GM23248 (cell line): Measurements from ENCODE around the gene CLK3. TPM values are rescaled to one million over a fixed set of nuclear protein-coding genes. Genes with fewer than 3 reads are reported as not detected.
"Not testable (repeated sequence)": the region's sequence is repeated elsewhere in the genome, so short reads cannot be mapped to it uniquely, and the experiment has no call there.

Experiments used
- DNase-seq: peaks from one replicate; pipeline ENCODE4 v3.0.0-alpha.2; 2015
- H2AFZ ChIP-seq: fragments of 200-600 bp; sonication (generic); 2 replicates; pipeline ENCODE4 v1.6.1; 2016; ENCODE audit warnings: antibody characterized with exemption
- H3F3A ChIP-seq: fragments of 200-600 bp; sonication (generic); 2 replicates; pipeline ENCODE4 v1.6.1; 2016; ENCODE audit warnings: mild to moderate bottlenecking, antibody characterized with exemption, mixed run types; ENCODE audit not compliant: insufficient read depth
- H3K27ac ChIP-seq: fragments of 200-600 bp; sonication (generic); 2 replicates; pipeline ENCODE4 v1.5.1; 2016; ENCODE audit warnings: mild to moderate bottlenecking
- H3K27me3 ChIP-seq: fragments of 200-600 bp; sonication (generic); replicated peaks from 2 replicates; pipeline ENCODE4 v1.6.1; 2016; ENCODE audit warnings: mild to moderate bottlenecking; ENCODE audit not compliant: insufficient read depth
- H3K36me3 ChIP-seq: fragments of 200-600 bp; sonication (generic); 2 replicates; pipeline ENCODE4 v1.6.1; 2016; ENCODE audit warnings: low read depth, mild to moderate bottlenecking
- H3K4me1 ChIP-seq: fragments of 200-600 bp; sonication (generic); 2 replicates; pipeline ENCODE4 v1.6.1; 2016; ENCODE audit warnings: mild to moderate bottlenecking; ENCODE audit not compliant: insufficient read depth
- H3K4me2 ChIP-seq: fragments of 200-600 bp; sonication (generic); one replicate; pipeline ENCODE4 v1.6.1; 2016; ENCODE audit warnings: mild to moderate bottlenecking; ENCODE audit not compliant: unreplicated experiment
- H3K4me3 ChIP-seq: fragments of 200-600 bp; sonication (generic); 2 replicates; pipeline ENCODE4 v1.5.1; 2016; ENCODE audit warnings: mild to moderate bottlenecking
- H3K79me2 ChIP-seq: fragments of 200-600 bp; sonication (generic); 2 replicates; pipeline ENCODE4 v1.6.1; 2016; ENCODE audit warnings: mild to moderate bottlenecking; ENCODE audit not compliant: insufficient read depth
- H3K9ac ChIP-seq: fragments of 200-600 bp; sonication (generic); 2 replicates; pipeline ENCODE4 v1.6.1; 2016; ENCODE audit warnings: mild to moderate bottlenecking
- H3K9me2 ChIP-seq: fragments of 200-600 bp; sonication (generic); 2 replicates; pipeline ENCODE4 v1.6.1; 2016; ENCODE audit warnings: mixed run types, mild to moderate bottlenecking, moderate library complexity; ENCODE audit not compliant: insufficient read depth
- H3K9me3 ChIP-seq: fragments of 200-600 bp; sonication (generic); one replicate; pipeline ENCODE4 v1.6.1; 2017; ENCODE audit warnings: low read depth
- H4K20me1 ChIP-seq: fragments of 200-600 bp; sonication (generic); 2 replicates; pipeline ENCODE4 v1.6.0; 2016; ENCODE audit not compliant: insufficient read depth
- EZH2 ChIP-seq: fragments of 200-600 bp; sonication (generic); IDR thresholded peaks from 2 replicates; pipeline ENCODE4 v1.6.1; 2018; ENCODE audit warnings: antibody characterized with exemption, mild to moderate bottlenecking; ENCODE audit not compliant: insufficient read depth, poor library complexity, severe bottlenecking
- EZH2phosphoT487 ChIP-seq: fragments of 200-600 bp; sonication (generic); IDR thresholded peaks from 2 replicates; pipeline ENCODE4 v1.6.1; 2018; ENCODE audit warnings: antibody characterized with exemption, moderate library complexity, mild to moderate bottlenecking, low read depth; ENCODE audit not compliant: insufficient read depth
- WGBS, 2 experiments: methylation state at CpG; one replicate each; pipeline ENCODE4 v1.1.6; 2015 to 2017; ENCODE audit warnings: low lambda C conversion rate in 2 of 2, low coverage in 1 of 2; ENCODE audit errors: missing lambda C conversion rate in 2 of 2; 5-methylcytosine and 5-hydroxymethylcytosine counted together
- in situ Hi-C: fragments of 300-500 bp; cut with MboI; formaldehyde crosslinking; loops from 2 replicates; pipeline ENCODE4 v1.15.0; 2020
- polyA plus RNA-seq: library from polyadenylated mRNA; unstranded; fragments of >200 nt; fragmentation: Nextera tagmentation; extraction: Ambion mirVana; gene quantifications from 2 replicates; pipeline ENCODE4 v1.2.1, GENCODE V29; 2016
- total RNA-seq: library from RNA; depleted of rRNA; stranded (reverse); fragments of >200 nt; shearing (Covaris generic); gene quantifications from 2 replicates; pipeline ENCODE4 v1.2.3, GENCODE V29; 2014

Gene CLK3
- total and polyA plus RNA-seq, 2 experiments from 2014 or later: 41.9 to 67.9 TPM

DNA sequence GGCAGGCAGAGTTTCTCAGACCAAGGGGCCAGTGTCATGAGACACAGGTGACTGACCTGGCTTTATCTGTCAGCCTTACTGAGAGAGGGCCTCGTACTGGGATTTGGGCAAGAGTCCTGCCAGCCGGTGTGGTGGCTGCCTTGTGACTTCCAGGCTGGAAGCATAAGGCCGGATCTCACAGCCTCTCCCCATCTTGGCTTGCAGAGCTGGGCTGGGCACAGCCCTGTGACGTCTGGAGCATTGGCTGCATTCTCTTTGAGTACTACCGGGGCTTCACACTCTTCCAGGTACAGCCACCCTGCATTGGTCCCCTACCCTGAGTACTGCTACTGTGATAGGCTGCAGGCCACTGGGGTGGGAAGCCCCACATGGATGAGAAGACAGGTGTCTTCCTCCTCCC, 12.1 kb downstream of the CLK3 start:
- Histone ChIP-seq H3K36me3 (peaks cover 33% of the 10 kb centered on the region), H3K9me2 (no peaks in the 10 kb centered on the region), H3K9me3 (no peaks in the 10 kb centered on the region), H3K9ac (no peak overlapping the region), H3K79me2 (peaks cover 26% of the 10 kb centered on the region), H3F3A (peaks cover 12% of the 10 kb centered on the region; the same call in 1 of the 2 replicates), H3K4me2 (no peak overlapping the region), H3K4me3 (no peak overlapping the region), H4K20me1 (no peaks in the 10 kb centered on the region), H3K27me3 (no peaks in the 10 kb centered on the region), H2AFZ (no peak overlapping the region), H3K27ac (no peak overlapping the region), H3K4me1 (no peaks in the 10 kb centered on the region)
- in situ Hi-C loops: loop anchor here (10.0 kb wide), 1 partner anchor 253 kb away; no protein-coding TSS in a partner anchor
- TF ChIP-seq EZH2phosphoT487: no peak
- no peak for TF ChIP-seq EZH2
- WGBS, 2 experiments: 27 to 44% methylated on average over 5 of the region's 5 CpGs
- DNase-seq: no peak

DNA sequence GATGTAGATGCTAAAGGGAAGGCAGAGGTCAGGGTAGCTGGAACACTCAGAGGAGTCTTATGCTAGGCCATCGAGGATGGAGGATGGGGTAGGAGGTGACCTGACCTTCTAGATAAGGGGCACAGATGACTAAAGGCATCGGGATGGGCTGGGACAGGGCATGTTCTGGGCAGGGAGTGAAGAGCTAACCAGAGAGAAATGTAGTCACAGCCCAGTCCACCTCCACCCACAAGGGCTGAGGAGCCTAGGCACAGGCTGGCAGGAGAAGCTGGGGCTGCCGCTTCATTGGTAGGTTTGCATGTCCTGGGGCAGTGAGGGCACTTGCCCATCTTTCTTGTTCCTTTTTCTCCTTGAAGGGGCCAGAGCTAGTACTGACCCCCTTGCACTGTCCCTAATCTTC, 12.6 kb downstream of the CLK3 start:
- no peaks in the 10 kb centered on the region for H3K27me3 ChIP-seq
- H4K20me1 ChIP-seq: no peaks in the 10 kb centered on the region
- H3K9ac ChIP-seq: no peak overlapping the region
- H3K36me3 ChIP-seq: peaks cover 28% of the 10 kb centered on the region
- peaks cover 21% of the 10 kb centered on the region for H3K79me2 ChIP-seq
- TF ChIP-seq EZH2: no peak
- TF ChIP-seq EZH2phosphoT487: no peak
- 83 to 86% methylated on average over 3 of the region's 3 CpGs for WGBS, 2 experiments
- H3K4me3 ChIP-seq: no peak overlapping the region
- H3K27ac ChIP-seq: no peak overlapping the region
- H3F3A ChIP-seq: peaks cover 12% of the 10 kb centered on the region; the same call in 1 of the 2 replicates
- peak; percentile 20 for DNase-seq
- no peaks in the 10 kb centered on the region for H3K4me1 ChIP-seq
- no peaks in the 10 kb centered on the region for H3K9me2 ChIP-seq
- H3K9me3 ChIP-seq: no peaks in the 10 kb centered on the region
- no peak overlapping the region for H3K4me2 ChIP-seq
- H2AFZ ChIP-seq: no peak overlapping the region
- in situ Hi-C loops: loop anchor here (10.0 kb wide), 1 partner anchor 253 kb away; no protein-coding TSS in a partner anchor

DNA sequence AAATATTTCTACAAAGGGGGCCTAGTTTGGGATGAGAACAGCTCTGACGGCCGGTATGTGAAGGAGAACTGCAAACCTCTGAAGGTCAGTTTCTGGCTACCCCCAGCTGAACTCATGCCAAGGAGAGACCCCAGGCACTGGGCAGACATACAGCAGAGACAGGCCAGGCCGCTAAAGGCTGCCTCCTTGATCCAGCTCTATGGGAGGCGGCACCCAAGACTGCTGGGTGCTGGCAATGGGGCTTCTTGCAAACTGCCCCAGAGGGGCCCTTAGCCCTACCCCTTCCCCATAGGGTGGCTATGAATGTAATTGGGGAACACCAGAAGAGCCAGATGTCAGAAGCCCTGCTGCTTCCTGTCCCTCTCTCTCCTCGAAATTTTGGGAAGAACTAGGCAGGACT, 13.3 kb downstream of the CLK3 start:
- Histone ChIP-seq H3K4me1 (no peaks in the 10 kb centered on the region), H3K27ac (no peak overlapping the region), H4K20me1 (no peaks in the 10 kb centered on the region), H3K27me3 (no peaks in the 10 kb centered on the region), H3K9me3 (no peaks in the 10 kb centered on the region), H3K9ac (no peak overlapping the region), H2AFZ (no peak overlapping the region), H3K4me3 (no peak overlapping the region), H3K4me2 (no peak overlapping the region), H3F3A (peaks cover 12% of the 10 kb centered on the region; the same call in 1 of the 2 replicates), H3K9me2 (no peaks in the 10 kb centered on the region), H3K79me2 (peaks cover 14% of the 10 kb centered on the region; the same call in 1 of the 2 replicates), H3K36me3 (peaks cover 24% of the 10 kb centered on the region; the same call in 1 of the 2 replicates)
- TF ChIP-seq EZH2phosphoT487: no peak
- TF ChIP-seq EZH2: no peak
- in situ Hi-C loops: loop anchor here (10.0 kb wide), 1 partner anchor 254 kb away; no protein-coding TSS in a partner anchor
- WGBS, 2 experiments: 51 to 55% methylated on average over 4 to 5 of the region's 5 CpGs
- DNase-seq: no peak

DNA sequence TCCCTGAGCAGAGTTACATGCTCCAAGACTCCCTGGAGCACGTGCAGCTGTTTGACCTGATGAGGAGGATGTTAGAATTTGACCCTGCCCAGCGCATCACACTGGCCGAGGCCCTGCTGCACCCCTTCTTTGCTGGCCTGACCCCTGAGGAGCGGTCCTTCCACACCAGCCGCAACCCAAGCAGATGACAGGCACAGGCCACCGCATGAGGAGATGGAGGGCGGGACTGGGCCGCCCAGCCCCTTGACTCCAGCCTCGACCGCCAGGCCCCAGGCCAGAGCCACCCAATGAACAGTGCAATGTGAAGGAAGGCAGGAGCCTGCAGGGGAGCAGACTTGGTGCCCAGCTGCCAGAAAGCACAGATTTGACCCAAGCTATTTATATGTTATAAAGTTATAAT, 14.1 kb downstream of the CLK3 start:
- peaks cover 20% of the 10 kb centered on the region; the same call in 1 of the 2 replicates for H3K36me3 ChIP-seq
- not testable (repeated sequence) for DNase-seq, H3K4me3 ChIP-seq, H4K20me1 ChIP-seq, H3K9me2 ChIP-seq, H3K9ac ChIP-seq, H3K79me2 ChIP-seq, H3K27ac ChIP-seq, H2AFZ ChIP-seq, H3K4me2 ChIP-seq, H3K4me1 ChIP-seq, H3K9me3 ChIP-seq, H3K27me3 ChIP-seq
- peaks cover 12% of the 10 kb centered on the region; the same call in 1 of the 2 replicates for H3F3A ChIP-seq
- in situ Hi-C loops: loop anchor here (5.0 to 10.0 kb wide), 2 partner anchors 138 to 255 kb away; no protein-coding TSS in a partner anchor
- 89% methylated on average over 9 of the region's 10 CpGs for WGBS, 2 experiments
